OCI-LY1 (cell line): Measurements from ENCODE around the gene ELFN2.

Experiments
- H2AFZ ChIP-seq: fragments of 200-600 bp; sonication (generic), shearing (Covaris generic); 2 replicates; pipeline ENCODE4 v1.6.0; 2014; ENCODE audit warnings: antibody characterized with exemption, mild to moderate bottlenecking, low read length
- H3F3A ChIP-seq: fragments of 200-600 bp; sonication (generic), shearing (Covaris generic); 2 replicates; pipeline ENCODE4 v1.6.0; 2014; ENCODE audit warnings: mild to moderate bottlenecking, antibody characterized with exemption, low read length, moderate library complexity; ENCODE audit not compliant: insufficient read depth
- H3K27ac ChIP-seq: fragments of 200-600 bp; sonication (generic); 2 replicates; pipeline ENCODE4 v1.5.1; 2014; ENCODE audit warnings: low read length, mixed run types, mild to moderate bottlenecking, low read depth; ENCODE audit not compliant: poor library complexity, severe bottlenecking
- H3K27me3 ChIP-seq: fragments of 200-600 bp; sonication (generic); 2 replicates; pipeline ENCODE4 v1.6.0; 2014; ENCODE audit warnings: antibody characterized with exemption, mild to moderate bottlenecking, low read length, moderate library complexity; ENCODE audit not compliant: insufficient read depth
- H3K36me3 ChIP-seq: fragments of 200-600 bp; sonication (generic); 2 replicates; pipeline ENCODE4 v1.6.1; 2014; ENCODE audit warnings: mild to moderate bottlenecking, antibody characterized with exemption, low read length, moderate library complexity, mixed read lengths; ENCODE audit not compliant: insufficient read depth
- H3K4me1 ChIP-seq: fragments of 200-600 bp; sonication (generic); 2 replicates; pipeline ENCODE4 v1.5.1; 2014; ENCODE audit warnings: mild to moderate bottlenecking, low read length, moderate library complexity; ENCODE audit not compliant: insufficient read depth, severe bottlenecking
- H3K4me2 ChIP-seq: fragments of 200-600 bp; sonication (generic), shearing (Covaris generic); 2 replicates; pipeline ENCODE4 v1.6.1; 2014; ENCODE audit warnings: low read length
- H3K4me3 ChIP-seq: fragments of 200-600 bp; sonication (generic); 2 replicates; pipeline ENCODE4 v1.5.1; 2014; ENCODE audit warnings: low read length, low read depth, mild to moderate bottlenecking, mixed read lengths; ENCODE audit not compliant: poor library complexity, severe bottlenecking
- H3K79me2 ChIP-seq: fragments of 200-600 bp; shearing (Covaris generic); 2 replicates; pipeline ENCODE4 v1.6.1; 2016; ENCODE audit warnings: mixed run types, low read length, mixed read lengths; ENCODE audit not compliant: insufficient read depth
- H3K9ac ChIP-seq: fragments of 200-600 bp; sonication (generic), shearing (Covaris generic); 2 replicates; pipeline ENCODE4 v1.6.1; 2014; ENCODE audit warnings: mild to moderate bottlenecking, low read length, mixed read lengths
- H3K9me2 ChIP-seq: fragments of 200-600 bp; sonication (generic), shearing (Covaris generic); 2 replicates; pipeline ENCODE4 v1.6.1; 2014; ENCODE audit warnings: low read depth, mild to moderate bottlenecking, low read length, mixed read lengths
- H3K9me3 ChIP-seq: fragments of 200-600 bp; shearing (Covaris generic); 2 replicates; pipeline ENCODE4 v1.6.1; 2014; ENCODE audit warnings: low read length, mixed read lengths
- H4K20me1 ChIP-seq: fragments of 200-600 bp; sonication (generic), shearing (Covaris generic); 2 replicates; pipeline ENCODE4 v1.6.0; 2016; ENCODE audit warnings: mild to moderate bottlenecking, low read length; ENCODE audit not compliant: insufficient read depth
- CTCF ChIP-seq: fragments of 200-600 bp; sonication (generic), shearing (Covaris generic); IDR thresholded peaks from 2 replicates; pipeline ENCODE4 v1.5.1; 2017; ENCODE audit warnings: mild to moderate bottlenecking, antibody characterized with exemption, low read length, moderate library complexity, mixed read lengths
- EZH2 ChIP-seq: fragments of 200-600 bp; sonication (generic), shearing (Covaris generic); IDR thresholded peaks from 2 replicates; pipeline ENCODE4 v1.8.0; 2017; ENCODE audit warnings: borderline replicate concordance, mixed run types, mild to moderate bottlenecking, antibody characterized with exemption, low read length, moderate library complexity, mixed read lengths

The ELFN2 gene

GRCh38 chr22:37353839-37354238, 73.4 kb downstream of the ELFN2 start:
- Histone ChIP-seq H3K4me3 (no peak overlapping the region), H3F3A (no peaks in the 10 kb centered on the region), H3K9me3 (no peaks in the 10 kb centered on the region), H3K27me3 (peaks cover 29% of the 10 kb centered on the region), H3K27ac (no peak overlapping the region), H3K4me2 (no peak overlapping the region), H4K20me1 (no peaks in the 10 kb centered on the region), H3K9me2 (no peaks in the 10 kb centered on the region), H3K79me2 (no peaks in the 10 kb centered on the region), H3K9ac (no peak overlapping the region), H3K4me1 (no peaks in the 10 kb centered on the region), H2AFZ (no peak overlapping the region), H3K36me3 (no peaks in the 10 kb centered on the region)
- TF ChIP-seq CTCF, result no peak
- TF ChIP-seq EZH2, result no peak

- Histone ChIP-seq H3F3A (no peaks in the 10 kb centered on the region), H4K20me1 (no peaks in the 10 kb centered on the region), H3K4me2 (no peak overlapping the region), H3K4me1 (no peaks in the 10 kb centered on the region), H3K9me2 (no peaks in the 10 kb centered on the region), H3K36me3 (no peaks in the 10 kb centered on the region), H3K4me3 (no peak overlapping the region), H3K9me3 (no peaks in the 10 kb centered on the region), H3K27me3 (peaks cover 22% of the 10 kb centered on the region; the same call in 1 of the 2 replicates), H2AFZ (no peak overlapping the region), H3K27ac (no peak overlapping the region), H3K9ac (no peak overlapping the region), H3K79me2 (no peaks in the 10 kb centered on the region)
- TF ChIP-seq EZH2 (no peak), CTCF (no peak)
These were observed 74.8 kb downstream of the ELFN2 start for GRCh38 chr22:37352481-37352880.

- no peaks in the 10 kb centered on the region for H3K79me2 ChIP-seq
- no peaks in the 10 kb centered on the region for H3K36me3 ChIP-seq
- no peaks in the 10 kb centered on the region for H4K20me1 ChIP-seq
- H3K4me3 ChIP-seq, result no peak overlapping the region
- H3K9ac ChIP-seq, result no peak overlapping the region
- peaks cover 12% of the 10 kb centered on the region; the same call in 1 of the 2 replicates for H3K27me3 ChIP-seq
- no peak overlapping the region for H2AFZ ChIP-seq
- H3K9me3 ChIP-seq, result no peaks in the 10 kb centered on the region
- no peak overlapping the region for H3K27ac ChIP-seq
- no peaks in the 10 kb centered on the region for H3K9me2 ChIP-seq
- TF ChIP-seq EZH2 (no peak), CTCF (no peak)
- H3F3A ChIP-seq, result no peaks in the 10 kb centered on the region
- H3K4me1 ChIP-seq, result no peaks in the 10 kb centered on the region
- H3K4me2 ChIP-seq, result no peak overlapping the region
These were observed 76.0 kb downstream of the ELFN2 start for GRCh38 chr22:37351232-37351631.
